ENCODE data around the gene PYGB. TPM values are rescaled to one million over a fixed set of nuclear protein-coding genes. Genes with fewer than 3 reads are reported as not detected.

The PYGB gene
- total RNA-seq, 1 donor from 2014 or later = 20.9 TPM

- H3K36me3 ChIP-seq (ENCODE audit: control insufficient read depth in 3 of 3, insufficient read depth in 3 of 3, low read length in 3 of 3) = peaks cover under 1 to 8% (median 3%) of the 10 kb centered on the region in 3 donors
- H3K27me3 ChIP-seq (ENCODE audit: control insufficient read depth in 3 of 3, insufficient read depth in 3 of 3, low read length in 3 of 3) = no peaks in the 10 kb centered on the region
- H3K9me3 ChIP-seq (ENCODE audit: control insufficient read depth in 3 of 3, low read length in 3 of 3) = no peaks in the 10 kb centered on the region
- no peak overlapping the region for H3K9ac ChIP-seq (ENCODE audit: low read depth in 1 of 3, low read length in 3 of 3)
- no peak overlapping the region for H3K4me3 ChIP-seq (ENCODE audit: low read length in 3 of 3)
- peaks cover 0 to 10% (median 3%) of the 10 kb centered on the region in 3 donors for H3K4me1 ChIP-seq (ENCODE audit: control insufficient read depth in 3 of 3, insufficient read depth in 3 of 3, low read length in 3 of 3)
- no peak overlapping the region for H3K27ac ChIP-seq (ENCODE audit: low read depth, low read length)
Measured at GRCh38 chr20:25206548-25206947, 41.3 kb upstream of the PYGB start.

DNA sequence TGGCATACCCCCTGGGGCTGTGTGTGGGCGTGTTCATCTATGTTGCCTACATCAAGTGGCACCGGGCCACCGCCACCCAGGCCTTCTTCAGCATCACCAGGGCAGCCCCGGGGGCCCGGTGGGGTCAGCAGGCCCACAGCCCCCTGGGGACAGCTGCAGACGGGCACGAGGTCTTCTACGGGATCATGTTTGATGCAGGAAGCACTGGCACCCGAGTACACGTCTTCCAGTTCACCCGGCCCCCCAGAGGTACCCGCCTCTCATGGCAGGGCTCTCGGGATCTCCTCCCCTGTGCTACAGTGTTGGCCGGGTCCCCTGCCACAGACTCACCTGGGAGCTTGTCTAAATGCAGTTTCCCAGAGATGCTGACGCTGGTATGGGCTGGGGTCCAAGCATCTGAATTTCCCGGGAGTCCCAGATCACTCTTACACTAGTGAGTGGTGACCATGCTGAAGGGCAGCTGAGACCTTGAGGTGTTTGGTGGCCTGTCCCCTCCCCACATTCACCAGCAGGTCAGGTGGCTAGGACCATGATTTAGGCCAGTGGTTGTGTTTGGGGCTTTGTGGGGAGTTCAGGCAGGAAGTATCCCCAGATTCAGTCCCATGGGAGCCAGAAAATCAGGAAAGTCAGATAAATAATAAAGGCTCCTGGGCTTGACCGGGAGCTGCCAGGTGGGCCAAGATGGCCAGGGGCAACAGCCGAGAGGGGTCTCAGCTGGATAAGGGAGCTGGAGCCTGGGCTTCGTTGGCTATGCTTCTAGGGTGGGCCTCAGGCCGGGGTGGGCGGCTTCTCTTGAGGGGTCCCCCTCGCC lies 40.5 kb upstream of the PYGB start:
- H3K4me3 ChIP-seq (ENCODE audit: low read length in 3 of 3) = no peak overlapping the region
- peaks cover 0 to 10% (median 3%) of the 10 kb centered on the region in 3 donors for H3K4me1 ChIP-seq (ENCODE audit: control insufficient read depth in 3 of 3, insufficient read depth in 3 of 3, low read length in 3 of 3)
- H3K9ac ChIP-seq (ENCODE audit: low read depth in 1 of 3, low read length in 3 of 3) = no peak overlapping the region
- H3K36me3 ChIP-seq (ENCODE audit: control insufficient read depth in 3 of 3, insufficient read depth in 3 of 3, low read length in 3 of 3) = peaks cover 9 to 16% (median 10%) of the 10 kb centered on the region in 3 donors
- no peaks in the 10 kb centered on the region for H3K27me3 ChIP-seq (ENCODE audit: control insufficient read depth in 3 of 3, insufficient read depth in 3 of 3, low read length in 3 of 3)
- H3K27ac ChIP-seq (ENCODE audit: low read depth, low read length) = no peak overlapping the region
- H3K9me3 ChIP-seq (ENCODE audit: control insufficient read depth in 3 of 3, low read length in 3 of 3) = no peaks in the 10 kb centered on the region

- Histone ChIP-seq H3K9ac (ENCODE audit: low read depth in 1 of 3, low read length in 3 of 3) (no peak overlapping the region), H3K27me3 (ENCODE audit: control insufficient read depth in 3 of 3, insufficient read depth in 3 of 3, low read length in 3 of 3) (no peaks in the 10 kb centered on the region)
Measured at GRCh38 chr20:25207960-25208534, 39.8 kb upstream of the PYGB start.

GRCh38 chr20:25209400-25209799 lies 38.5 kb upstream of the PYGB start:
- H3K9me3 ChIP-seq (ENCODE audit: control insufficient read depth in 3 of 3, low read length in 3 of 3) = no peaks in the 10 kb centered on the region
- no peak overlapping the region for H3K9ac ChIP-seq (ENCODE audit: low read depth in 1 of 3, low read length in 3 of 3)
- peaks cover 0 to 10% (median 3%) of the 10 kb centered on the region in 3 donors for H3K4me1 ChIP-seq (ENCODE audit: control insufficient read depth in 3 of 3, insufficient read depth in 3 of 3, low read length in 3 of 3)
- H3K27me3 ChIP-seq (ENCODE audit: control insufficient read depth in 3 of 3, insufficient read depth in 3 of 3, low read length in 3 of 3) = no peaks in the 10 kb centered on the region
- H3K4me3 ChIP-seq (ENCODE audit: low read length in 3 of 3) = no peak overlapping the region
- H3K27ac ChIP-seq (ENCODE audit: low read depth, low read length) = no peak overlapping the region
- H3K36me3 ChIP-seq (ENCODE audit: control insufficient read depth in 3 of 3, insufficient read depth in 3 of 3, low read length in 3 of 3) = peaks cover 24 to 31% (median 28%) of the 10 kb centered on the region in 3 donors

More at GRCh38 chr20:25207960-25208534, 39.8 kb upstream of the PYGB start:
- no peak overlapping the region for H3K27ac ChIP-seq (ENCODE audit: low read depth, low read length)
- peaks cover 11 to 17% (median 14%) of the 10 kb centered on the region in 3 donors for H3K36me3 ChIP-seq (ENCODE audit: control insufficient read depth in 3 of 3, insufficient read depth in 3 of 3, low read length in 3 of 3)
- peaks cover 0 to 10% (median 3%) of the 10 kb centered on the region in 3 donors for H3K4me1 ChIP-seq (ENCODE audit: control insufficient read depth in 3 of 3, insufficient read depth in 3 of 3, low read length in 3 of 3)
- no peaks in the 10 kb centered on the region for H3K9me3 ChIP-seq (ENCODE audit: control insufficient read depth in 3 of 3, low read length in 3 of 3)
- no peak overlapping the region for H3K4me3 ChIP-seq (ENCODE audit: low read length in 3 of 3)

GRCh38 chr20:25209911-25210310 lies 38.0 kb upstream of the PYGB start:
- H3K36me3 ChIP-seq (ENCODE audit: control insufficient read depth in 3 of 3, insufficient read depth in 3 of 3, low read length in 3 of 3) = peaks cover 29 to 34% (median 30%) of the 10 kb centered on the region in 3 donors

DNA sequence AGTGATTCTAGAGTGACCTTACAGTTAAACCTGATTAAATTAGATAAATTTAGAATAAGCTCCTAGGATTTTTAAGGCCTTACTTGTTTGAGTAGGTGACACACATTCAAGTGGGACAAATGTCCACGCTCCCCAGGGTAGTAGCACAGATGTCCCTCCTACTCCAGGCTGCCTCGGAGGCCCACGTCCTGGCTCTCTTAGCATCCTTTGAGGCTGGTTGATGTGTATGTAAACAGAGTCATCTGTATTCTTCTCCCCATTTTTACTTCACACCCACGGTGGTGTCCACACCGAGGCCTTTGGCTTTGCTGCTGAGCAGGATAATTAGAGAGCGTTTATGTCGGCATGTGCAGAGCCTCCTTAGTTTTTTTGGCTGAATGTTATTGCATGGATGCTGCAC lies 36.6 kb upstream of the PYGB start:
- peaks cover 42 to 47% (median 43%) of the 10 kb centered on the region in 3 donors for H3K36me3 ChIP-seq (ENCODE audit: control insufficient read depth in 3 of 3, insufficient read depth in 3 of 3, low read length in 3 of 3)
- H3K9me3 ChIP-seq (ENCODE audit: control insufficient read depth in 3 of 3, low read length in 3 of 3) = no peaks in the 10 kb centered on the region
- no peak overlapping the region for H3K27ac ChIP-seq (ENCODE audit: low read depth, low read length)
- no peaks in the 10 kb centered on the region for H3K4me1 ChIP-seq (ENCODE audit: control insufficient read depth in 3 of 3, insufficient read depth in 3 of 3, low read length in 3 of 3)
- H3K9ac ChIP-seq (ENCODE audit: low read depth in 1 of 3, low read length in 3 of 3) = no peak overlapping the region
- no peaks in the 10 kb centered on the region for H3K27me3 ChIP-seq (ENCODE audit: control insufficient read depth in 3 of 3, insufficient read depth in 3 of 3, low read length in 3 of 3)
- H3K4me3 ChIP-seq (ENCODE audit: low read length in 3 of 3) = no peak overlapping the region

More at GRCh38 chr20:25209911-25210310, 38.0 kb upstream of the PYGB start:
- Histone ChIP-seq H3K9ac (ENCODE audit: low read depth in 1 of 3, low read length in 3 of 3) (no peak overlapping the region), H3K9me3 (ENCODE audit: control insufficient read depth in 3 of 3, low read length in 3 of 3) (no peaks in the 10 kb centered on the region), H3K4me1 (ENCODE audit: control insufficient read depth in 3 of 3, insufficient read depth in 3 of 3, low read length in 3 of 3) (peaks cover 0 to 10% (median 3%) of the 10 kb centered on the region in 3 donors), H3K27me3 (ENCODE audit: control insufficient read depth in 3 of 3, insufficient read depth in 3 of 3, low read length in 3 of 3) (no peaks in the 10 kb centered on the region), H3K4me3 (ENCODE audit: low read length in 3 of 3) (no peak overlapping the region), H3K27ac (ENCODE audit: low read depth, low read length) (no peak overlapping the region)

- no peak overlapping the region for H3K4me3 ChIP-seq (ENCODE audit: low read length in 3 of 3)
- H3K4me1 ChIP-seq (ENCODE audit: control insufficient read depth in 3 of 3, insufficient read depth in 3 of 3, low read length in 3 of 3) = no peaks in the 10 kb centered on the region
- peaks cover 49 to 54% (median 51%) of the 10 kb centered on the region in 3 donors for H3K36me3 ChIP-seq (ENCODE audit: control insufficient read depth in 3 of 3, insufficient read depth in 3 of 3, low read length in 3 of 3)
- H3K27ac ChIP-seq (ENCODE audit: low read depth, low read length) = no peak overlapping the region
- no peak overlapping the region for H3K9ac ChIP-seq (ENCODE audit: low read depth in 1 of 3, low read length in 3 of 3)
- no peaks in the 10 kb centered on the region for H3K9me3 ChIP-seq (ENCODE audit: control insufficient read depth in 3 of 3, low read length in 3 of 3)
- no peaks in the 10 kb centered on the region for H3K27me3 ChIP-seq (ENCODE audit: control insufficient read depth in 3 of 3, insufficient read depth in 3 of 3, low read length in 3 of 3)
Measured at GRCh38 chr20:25212242-25212641, 35.6 kb upstream of the PYGB start.

DNA sequence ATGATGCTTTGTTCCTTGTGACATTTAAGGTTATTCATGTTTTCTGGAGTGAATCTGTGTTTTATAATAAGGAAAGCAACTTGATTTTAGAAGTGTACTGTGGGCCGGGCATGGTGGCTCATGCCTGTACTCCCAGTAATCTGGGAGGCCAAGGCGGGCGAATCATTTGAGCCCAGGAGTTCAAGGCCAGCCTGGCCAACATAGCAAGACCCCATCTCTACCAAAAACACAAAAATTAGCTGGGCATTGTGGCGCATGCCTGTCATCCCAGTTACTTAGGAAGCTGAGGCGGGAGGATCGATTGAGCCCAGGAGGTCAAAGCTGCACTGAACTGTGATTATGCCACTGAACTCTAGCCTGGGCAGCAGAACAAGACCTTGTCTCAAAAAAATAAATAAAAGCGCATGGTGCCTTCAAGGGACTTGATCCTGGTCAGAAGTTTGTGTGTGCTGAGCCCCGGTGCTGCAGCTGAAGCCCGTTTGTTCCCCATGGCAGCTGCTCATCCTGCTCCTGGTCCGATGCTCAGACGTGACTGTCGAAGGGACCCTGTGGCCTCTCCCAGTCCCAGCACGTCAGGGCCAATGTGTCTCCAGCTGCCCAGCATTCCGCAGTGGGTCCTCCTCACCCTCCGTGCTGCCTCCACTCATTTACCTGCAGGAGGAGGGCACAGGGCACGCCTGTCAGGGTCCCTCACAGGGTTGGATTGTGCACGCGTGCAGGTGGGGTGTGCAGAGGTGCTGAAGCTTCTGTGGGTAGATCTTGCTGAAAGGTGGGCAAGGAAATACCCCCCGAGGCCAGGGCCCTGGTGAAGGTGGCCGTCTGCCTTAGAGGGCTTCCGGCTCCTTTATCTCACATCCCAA lies 34.1 kb upstream of the PYGB start:
- Histone ChIP-seq H3K4me1 (ENCODE audit: control insufficient read depth in 3 of 3, insufficient read depth in 3 of 3, low read length in 3 of 3) (no peaks in the 10 kb centered on the region), H3K36me3 (ENCODE audit: control insufficient read depth in 3 of 3, insufficient read depth in 3 of 3, low read length in 3 of 3) (peaks cover 64 to 66% (median 64%) of the 10 kb centered on the region in 3 donors), H3K27me3 (ENCODE audit: control insufficient read depth in 3 of 3, insufficient read depth in 3 of 3, low read length in 3 of 3) (no peaks in the 10 kb centered on the region), H3K9me3 (ENCODE audit: control insufficient read depth in 3 of 3, low read length in 3 of 3) (no peaks in the 10 kb centered on the region), H3K9ac (ENCODE audit: low read depth in 1 of 3, low read length in 3 of 3) (no peak overlapping the region), H3K27ac (ENCODE audit: low read depth, low read length) (no peak overlapping the region), H3K4me3 (ENCODE audit: low read length in 3 of 3) (no peak overlapping the region)

DNA sequence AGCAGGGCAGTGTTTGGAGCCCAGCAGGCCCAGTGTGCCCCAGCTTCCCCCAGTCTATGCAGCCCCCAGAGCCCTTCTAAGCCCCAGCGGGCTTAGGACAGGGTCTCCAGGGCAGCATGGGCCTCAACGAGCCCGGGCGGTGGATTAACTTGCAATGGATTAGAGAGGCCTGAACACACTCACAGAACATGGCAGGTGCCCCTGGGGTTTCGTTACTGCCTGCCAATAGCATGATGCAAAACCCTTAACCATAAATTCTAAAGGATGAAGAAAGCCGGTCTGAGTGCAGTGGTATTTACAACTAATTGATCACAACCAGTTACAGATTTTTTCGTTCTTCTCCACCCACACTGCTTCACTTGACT lies 33.5 kb upstream of the PYGB start:
- no peaks in the 10 kb centered on the region for H3K27me3 ChIP-seq (ENCODE audit: control insufficient read depth in 3 of 3, insufficient read depth in 3 of 3, low read length in 3 of 3)
- H3K4me1 ChIP-seq (ENCODE audit: control insufficient read depth in 3 of 3, insufficient read depth in 3 of 3, low read length in 3 of 3) = no peaks in the 10 kb centered on the region
- H3K9ac ChIP-seq (ENCODE audit: low read depth in 1 of 3, low read length in 3 of 3) = no peak overlapping the region
- H3K27ac ChIP-seq (ENCODE audit: low read depth, low read length) = no peak overlapping the region
- no peak overlapping the region for H3K4me3 ChIP-seq (ENCODE audit: low read length in 3 of 3)
- H3K36me3 ChIP-seq (ENCODE audit: control insufficient read depth in 3 of 3, insufficient read depth in 3 of 3, low read length in 3 of 3) = peaks cover 66 to 70% (median 68%) of the 10 kb centered on the region in 3 donors
- no peaks in the 10 kb centered on the region for H3K9me3 ChIP-seq (ENCODE audit: control insufficient read depth in 3 of 3, low read length in 3 of 3)

All from skeletal muscle tissue (tissue), 4 donors.